HL-60 (cell line): ENCODE results near the gene PANX2.

ENCODE experiments used
- POLR2AphosphoS5 ChIP-seq: IDR thresholded peaks from 2 replicates; pipeline ENCODE4 v1.6.1; 2012; ENCODE audit warnings: low read depth
- TF ChIP-seq, protein P1 (sequence below): IDR thresholded peaks from one replicate; pipeline ENCODE4 v1.5.1; 2011; ENCODE audit warnings: low read length, control low read depth, inconsistent platforms; ENCODE audit not compliant: insufficient read depth

DNA sequence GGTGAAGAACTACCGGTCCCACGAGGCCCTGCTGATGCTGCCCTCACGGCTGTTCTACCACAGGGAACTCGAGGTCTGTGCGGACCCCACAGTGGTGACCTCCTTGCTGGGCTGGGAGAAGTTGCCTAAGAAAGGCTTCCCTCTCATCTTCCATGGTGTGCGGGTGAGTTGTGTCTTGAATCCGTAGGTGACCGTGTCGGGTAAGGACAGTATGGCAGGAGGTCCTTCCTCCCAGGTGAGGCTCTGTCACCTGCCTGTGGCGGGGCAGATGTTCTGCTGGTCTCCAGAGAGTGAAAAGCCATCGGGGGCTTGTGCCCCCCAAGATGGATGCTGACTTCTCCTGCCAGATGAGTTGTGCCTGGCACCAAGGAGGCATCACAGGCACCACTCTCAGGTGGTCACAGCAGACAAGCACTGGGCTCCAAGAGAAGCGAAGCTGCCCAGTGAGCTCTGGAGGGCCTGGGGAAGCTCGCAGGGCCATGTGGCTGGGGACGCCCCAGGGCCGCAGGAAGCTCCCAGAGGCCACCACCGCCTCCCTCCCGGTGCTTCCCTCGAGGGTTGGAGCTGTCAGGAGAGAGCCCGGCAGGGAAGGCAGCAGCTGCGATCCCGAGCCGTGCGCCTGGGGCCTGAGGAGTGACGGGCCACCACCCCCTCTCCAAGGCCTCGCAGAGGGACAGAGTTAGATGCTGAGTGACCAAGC lies 17.3 kb upstream of the PANX2 start:
- TF ChIP-seq, protein P1, sequence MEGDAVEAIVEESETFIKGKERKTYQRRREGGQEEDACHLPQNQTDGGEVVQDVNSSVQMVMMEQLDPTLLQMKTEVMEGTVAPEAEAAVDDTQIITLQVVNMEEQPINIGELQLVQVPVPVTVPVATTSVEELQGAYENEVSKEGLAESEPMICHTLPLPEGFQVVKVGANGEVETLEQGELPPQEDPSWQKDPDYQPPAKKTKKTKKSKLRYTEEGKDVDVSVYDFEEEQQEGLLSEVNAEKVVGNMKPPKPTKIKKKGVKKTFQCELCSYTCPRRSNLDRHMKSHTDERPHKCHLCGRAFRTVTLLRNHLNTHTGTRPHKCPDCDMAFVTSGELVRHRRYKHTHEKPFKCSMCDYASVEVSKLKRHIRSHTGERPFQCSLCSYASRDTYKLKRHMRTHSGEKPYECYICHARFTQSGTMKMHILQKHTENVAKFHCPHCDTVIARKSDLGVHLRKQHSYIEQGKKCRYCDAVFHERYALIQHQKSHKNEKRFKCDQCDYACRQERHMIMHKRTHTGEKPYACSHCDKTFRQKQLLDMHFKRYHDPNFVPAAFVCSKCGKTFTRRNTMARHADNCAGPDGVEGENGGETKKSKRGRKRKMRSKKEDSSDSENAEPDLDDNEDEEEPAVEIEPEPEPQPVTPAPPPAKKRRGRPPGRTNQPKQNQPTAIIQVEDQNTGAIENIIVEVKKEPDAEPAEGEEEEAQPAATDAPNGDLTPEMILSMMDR: no peak
- TF ChIP-seq POLR2AphosphoS5: no peak
